Suprapubic skin (tissue), 4 donors: Measurements from ENCODE around the gene NR6A1.

Experiments used
- CTCF ChIP-seq, 2 donors: fragments of 200-600 bp in 1 of 2; fragments of 450-650 bp in 1 of 2; sonication (generic) in 1 of 2; IDR thresholded peaks; one replicate each; pipeline ENCODE4 v1.5.1; 2016 to 2019; ENCODE audit warnings: antibody characterized with exemption in 2 of 2, mild to moderate bottlenecking in 1 of 2, moderate library complexity in 1 of 2
- EP300 ChIP-seq: sonication (generic); formaldehyde crosslinking; IDR thresholded peaks from one replicate; pipeline ENCODE4 v1.6.1; 2017; ENCODE audit warnings: antibody characterized with exemption
- POLR2A ChIP-seq, 2 donors: fragments of 450-650 bp; IDR thresholded peaks; one replicate each; pipeline ENCODE4 v1.6.1; 2017; ENCODE audit warnings: antibody characterized with exemption in 2 of 2, mild to moderate bottlenecking in 2 of 2, moderate library complexity in 2 of 2
- POLR2AphosphoS5 ChIP-seq, 3 donors: sonication (generic); formaldehyde crosslinking; IDR thresholded peaks; one replicate each; pipeline ENCODE4 v1.6.1; 2017; ENCODE audit warnings: antibody characterized with exemption in 3 of 3

DNA sequence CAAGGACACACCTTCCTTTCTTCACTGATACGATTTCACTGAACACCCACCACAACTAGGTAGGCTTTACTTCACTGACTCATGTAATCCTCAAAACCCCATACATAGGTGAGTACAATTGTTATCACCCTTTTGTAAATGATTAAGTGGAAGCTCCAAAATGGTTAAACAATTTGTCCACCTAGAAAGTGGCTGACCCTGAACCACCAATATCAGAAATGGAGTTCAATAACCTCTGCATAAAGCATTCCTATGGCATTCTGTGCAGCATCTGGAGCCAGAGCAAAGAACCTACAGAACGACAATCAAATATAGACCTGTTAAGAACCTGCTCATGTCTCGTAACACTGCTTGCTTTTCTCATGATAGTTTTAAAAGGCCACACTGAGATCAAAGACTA is 213.2 kb downstream of the NR6A1 start:
- TF ChIP-seq POLR2A (IDR thresholded peaks at IDR 0.05) (no peak), CTCF (IDR thresholded peaks at IDR 0.05) (no peak), EP300 (no peak), POLR2AphosphoS5 (IDR thresholded peaks at IDR 0.05) (no peak)
